GM19351 (cell line): ENCODE results near the gene GCAT.

Experiments
- ATAC-seq: cut with Tn5 transposase; IDR thresholded peaks from one replicate; pipeline ENCODE4 v1.9.1; 2021; ENCODE audit warnings: mild to moderate bottlenecking, moderate library complexity; ENCODE audit not compliant: unreplicated experiment

Gene GCAT

DNA sequence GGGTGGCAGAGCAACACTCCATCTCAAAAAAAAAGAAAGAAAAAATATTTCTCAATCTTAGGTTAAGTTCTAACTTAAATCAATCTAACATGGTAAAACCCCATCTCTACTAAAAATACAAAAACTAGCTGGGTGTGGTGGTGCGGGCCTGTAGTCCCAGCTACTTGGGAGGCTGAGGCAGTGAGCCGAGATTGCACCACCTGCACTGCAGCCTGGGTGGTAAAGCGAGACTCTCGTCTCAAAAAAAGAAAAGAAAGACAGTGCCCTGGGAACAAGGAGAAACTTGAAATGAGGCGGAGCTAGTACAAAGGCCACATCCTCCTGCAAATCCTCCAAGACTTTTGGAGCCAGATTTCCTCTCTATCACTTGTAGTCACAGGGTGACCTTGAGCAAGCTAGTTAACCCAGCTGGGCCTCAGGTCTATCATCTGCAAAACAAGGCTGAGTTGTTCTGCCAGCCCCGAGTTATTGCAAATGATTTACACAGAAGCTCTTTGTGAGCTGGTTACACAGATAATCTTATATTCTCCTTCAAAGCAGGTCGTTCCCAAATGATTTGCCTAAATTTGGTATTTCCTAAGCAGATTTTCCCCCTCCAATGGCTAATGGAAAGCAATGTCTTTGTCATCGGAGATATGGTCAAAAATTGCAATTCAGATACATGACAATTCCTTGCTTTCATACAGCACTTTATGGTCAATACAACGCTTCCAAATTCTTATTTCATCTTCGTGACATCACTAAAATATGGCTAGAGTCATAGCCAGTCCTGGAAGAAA lies 34.5 kb downstream of the GCAT start:
- ATAC-seq = no peak

DNA sequence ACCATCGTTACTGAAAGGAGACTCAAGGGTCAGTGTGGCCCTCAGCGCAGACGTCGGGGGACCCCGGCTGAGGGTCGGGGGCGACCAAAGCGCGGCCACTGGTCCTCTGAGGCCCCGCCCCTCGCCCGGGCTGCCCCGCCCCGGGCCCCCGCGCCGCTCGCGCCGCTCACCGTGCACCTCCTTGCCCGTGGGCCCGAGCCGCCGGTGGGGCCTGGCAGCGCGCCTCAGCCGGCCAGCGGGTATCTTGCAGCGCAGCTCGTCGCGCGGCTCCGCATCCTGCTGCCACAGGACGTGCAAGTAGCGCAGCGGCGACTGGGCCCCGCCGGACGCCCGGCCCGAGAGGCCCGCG lies 36.0 kb downstream of the GCAT start:
- peak; percentile 43 for ATAC-seq

DNA sequence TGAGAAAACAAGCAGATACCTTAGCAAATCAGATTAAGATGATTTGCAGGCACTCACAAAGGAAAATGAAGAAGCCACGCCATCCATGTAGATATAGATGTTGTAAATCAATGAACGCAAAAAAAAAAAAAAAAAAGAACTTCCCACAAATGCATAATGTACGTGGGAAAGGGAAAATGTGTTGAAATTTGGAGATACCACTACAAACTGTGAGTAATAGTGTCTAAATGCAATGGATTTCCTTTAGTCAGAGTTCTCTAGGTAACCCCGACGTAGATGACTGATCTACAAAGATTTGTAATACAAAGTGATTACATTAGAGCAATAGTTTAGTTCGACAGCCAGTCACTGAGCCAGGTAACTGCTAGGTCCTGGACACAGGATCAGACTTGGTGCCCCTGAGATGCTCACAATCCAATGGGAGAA lies 37.2 kb downstream of the GCAT start:
- no peak for ATAC-seq

DNA sequence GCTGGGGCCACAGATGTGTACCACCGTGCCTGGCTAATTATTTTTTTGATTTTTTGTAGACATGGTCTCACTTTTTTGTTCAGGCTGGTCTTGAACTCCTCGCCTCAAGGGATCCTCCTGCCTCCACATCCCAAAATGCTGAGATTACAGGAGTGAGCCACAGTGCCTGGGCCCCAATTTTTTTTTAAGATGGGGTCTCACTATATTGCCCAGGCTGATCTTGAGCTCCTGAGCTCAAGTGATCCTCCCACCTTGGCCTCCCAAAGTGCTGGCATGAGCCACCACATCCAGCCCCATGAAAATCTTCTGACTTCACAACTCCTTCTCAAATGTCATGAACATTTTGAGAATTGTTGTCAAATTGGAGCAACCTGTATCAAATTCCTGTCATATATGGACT lies 38.7 kb downstream of the GCAT start:
- ATAC-seq = no peak

DNA sequence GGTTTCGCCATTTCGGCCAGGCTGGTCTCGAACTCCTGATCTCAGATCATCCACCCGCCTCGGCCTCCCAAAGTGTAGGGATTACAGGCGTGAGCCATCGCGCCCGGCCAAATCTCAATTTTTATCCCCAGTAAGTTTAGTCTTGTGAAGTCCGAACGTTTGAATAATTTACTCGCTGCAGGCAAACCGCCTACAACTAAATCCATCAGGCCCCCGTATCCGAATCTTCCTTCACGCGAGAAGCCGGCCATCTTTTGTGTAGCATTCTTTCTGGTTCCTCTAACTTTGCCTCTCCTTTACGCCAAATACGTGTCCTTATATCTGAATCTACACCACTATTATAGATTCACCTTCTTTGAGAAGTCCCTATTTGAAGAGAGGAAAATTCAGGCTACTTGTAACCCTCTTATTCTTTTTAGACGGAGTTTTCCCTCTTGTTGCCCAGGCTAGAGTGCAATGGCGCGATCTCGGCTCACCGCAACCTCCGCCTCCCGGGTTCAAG lies 40.9 kb downstream of the GCAT start:
- ATAC-seq = no peak

DNA sequence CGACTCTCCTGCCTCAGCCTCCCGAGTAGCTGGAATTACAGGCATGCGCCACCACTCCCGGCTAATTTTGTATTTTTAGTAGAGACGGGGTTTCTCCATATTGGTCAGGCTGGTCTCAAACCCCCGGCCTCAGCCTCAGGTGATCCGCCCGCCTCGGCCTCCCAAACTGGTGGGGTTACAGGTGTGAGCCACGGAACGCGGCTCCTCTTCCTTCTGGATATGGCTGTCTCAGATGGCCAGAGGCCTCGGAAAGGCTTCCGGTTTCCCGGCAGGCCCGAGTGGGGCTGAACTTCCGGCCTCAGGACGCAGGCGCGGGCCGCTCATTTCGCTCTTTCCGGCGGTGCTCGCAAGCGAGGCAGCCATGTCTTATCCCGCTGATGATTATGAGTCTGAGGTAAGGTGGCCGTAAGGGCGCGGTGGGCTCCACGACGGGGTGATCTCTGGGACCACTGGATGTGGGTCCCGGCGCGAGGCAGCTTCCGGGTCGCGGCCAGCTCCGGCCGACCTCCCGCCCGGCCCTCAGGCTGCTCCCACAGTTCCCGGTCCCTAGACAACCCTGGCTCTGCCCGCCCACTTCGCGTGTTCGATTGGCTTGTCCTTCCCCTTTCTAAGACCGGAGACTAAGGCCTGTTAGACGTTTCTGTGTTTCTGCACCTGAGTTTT lies 41.5 kb downstream of the GCAT start, which contains the start of gene EIF3L:
TSS of gene EIF3L (plus strand) at position 331 of the 663 bp plus-strand sequence. CDS start at position 362, 31 bp downstream.
- peak; percentile 62 for ATAC-seq

DNA sequence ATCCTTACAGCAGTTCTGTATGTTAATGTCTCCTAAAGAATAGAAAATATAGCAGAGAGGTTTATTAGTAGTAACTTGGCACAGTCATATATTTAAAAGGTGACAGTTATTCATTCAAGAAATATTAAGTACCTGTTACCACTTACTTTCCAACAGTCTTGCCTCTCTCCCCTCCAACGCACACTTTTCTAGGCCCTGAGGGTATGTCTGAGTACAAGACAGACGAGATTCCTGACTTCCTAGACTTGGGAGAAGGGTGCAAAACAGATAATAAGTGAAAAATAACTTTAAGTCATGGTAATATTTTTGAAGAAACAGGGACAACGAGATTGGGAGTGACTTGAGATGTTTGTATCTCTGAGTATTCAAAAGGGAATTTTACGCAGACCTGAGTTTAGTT lies 43.1 kb downstream of the GCAT start:
- no peak for ATAC-seq

DNA sequence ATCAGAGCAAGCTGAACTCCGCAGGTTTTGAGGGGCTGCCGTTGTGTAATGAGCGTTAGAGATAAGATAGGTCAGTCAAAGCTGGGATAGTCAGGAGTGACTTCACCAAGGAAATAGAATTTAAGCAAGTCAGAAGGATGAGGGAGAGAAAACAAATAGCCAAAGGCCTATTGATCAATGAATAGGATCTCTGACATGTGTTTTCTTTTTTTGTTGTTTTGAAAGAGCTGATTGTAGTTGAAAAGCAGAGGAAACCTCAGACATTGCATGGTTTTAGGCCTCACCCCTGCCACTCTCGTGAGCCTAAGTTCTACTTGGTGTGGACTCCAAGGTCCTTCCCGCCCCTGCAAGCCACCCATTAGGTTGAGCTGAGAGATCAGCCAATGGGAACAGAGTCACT lies 44.7 kb downstream of the GCAT start:
- no peak for ATAC-seq

DNA sequence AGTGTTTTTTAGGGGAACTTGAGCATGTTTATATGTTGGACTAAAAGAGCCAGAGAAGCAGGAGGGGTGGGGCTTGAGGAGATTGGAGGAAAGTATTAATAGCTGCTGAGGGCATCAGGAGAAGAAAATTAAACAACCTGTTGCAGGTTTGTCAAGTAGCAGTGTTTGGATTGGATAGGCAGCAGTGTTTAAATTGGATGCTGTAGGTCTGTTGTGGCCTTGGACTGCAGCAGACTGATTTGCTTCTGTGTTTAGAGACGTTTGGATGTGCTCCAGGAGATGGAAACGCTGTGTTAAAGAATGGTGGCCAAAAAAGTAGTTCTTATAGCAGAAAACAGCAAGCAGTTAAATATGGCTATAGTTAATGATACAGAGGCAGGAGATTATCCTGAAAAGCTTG lies 47.2 kb downstream of the GCAT start:
- no peak for ATAC-seq

DNA sequence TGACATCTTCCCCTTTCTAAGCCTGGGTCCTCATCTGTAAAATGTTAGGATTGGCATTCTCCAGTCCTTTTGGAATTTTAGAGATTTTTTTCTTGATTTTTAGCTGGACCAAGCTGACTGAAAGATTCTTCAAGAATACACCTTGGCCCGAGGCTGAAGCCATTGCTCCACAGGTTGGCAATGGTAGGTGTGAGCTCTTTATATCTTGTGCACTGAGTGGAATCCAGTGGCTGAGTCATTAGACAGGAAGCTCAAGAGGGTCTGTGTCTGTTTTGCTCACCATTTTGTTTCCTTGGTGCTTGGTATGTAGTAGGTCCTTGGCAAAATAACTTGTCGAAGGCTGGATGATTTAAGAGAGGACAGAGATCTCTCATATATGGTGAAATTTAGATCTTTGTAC lies 47.7 kb downstream of the GCAT start:
- ATAC-seq = no peak

DNA sequence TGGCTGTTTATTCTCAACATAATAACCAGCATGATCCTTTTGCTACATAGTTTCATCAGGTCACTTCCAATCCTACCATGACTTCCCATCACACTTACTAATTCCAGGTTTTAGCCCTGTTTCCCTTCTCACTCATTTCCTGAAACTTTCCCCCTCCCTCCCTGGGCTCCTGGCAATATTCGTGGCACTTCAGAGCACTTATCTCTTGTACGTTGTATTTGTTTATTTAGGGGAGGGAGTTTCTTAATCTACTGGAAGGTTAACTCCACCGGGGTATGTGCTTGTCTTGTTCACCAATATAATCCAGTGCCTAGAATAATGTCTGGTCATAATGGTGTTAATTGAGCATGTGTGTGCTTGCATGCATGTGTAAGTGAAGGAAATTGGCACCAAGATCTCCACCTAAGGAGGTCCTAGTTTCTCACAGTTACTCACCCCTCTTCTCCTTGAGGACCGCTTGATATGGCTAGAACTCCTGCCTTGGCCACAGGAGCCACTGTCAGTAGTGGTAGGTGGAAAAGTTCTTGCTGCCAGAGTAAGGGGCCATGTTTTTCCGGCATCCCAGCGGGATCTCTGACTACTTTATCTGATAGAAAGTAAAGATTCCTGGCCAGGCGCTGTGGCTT lies 53.2 kb downstream of the GCAT start:
- ATAC-seq = no peak

DNA sequence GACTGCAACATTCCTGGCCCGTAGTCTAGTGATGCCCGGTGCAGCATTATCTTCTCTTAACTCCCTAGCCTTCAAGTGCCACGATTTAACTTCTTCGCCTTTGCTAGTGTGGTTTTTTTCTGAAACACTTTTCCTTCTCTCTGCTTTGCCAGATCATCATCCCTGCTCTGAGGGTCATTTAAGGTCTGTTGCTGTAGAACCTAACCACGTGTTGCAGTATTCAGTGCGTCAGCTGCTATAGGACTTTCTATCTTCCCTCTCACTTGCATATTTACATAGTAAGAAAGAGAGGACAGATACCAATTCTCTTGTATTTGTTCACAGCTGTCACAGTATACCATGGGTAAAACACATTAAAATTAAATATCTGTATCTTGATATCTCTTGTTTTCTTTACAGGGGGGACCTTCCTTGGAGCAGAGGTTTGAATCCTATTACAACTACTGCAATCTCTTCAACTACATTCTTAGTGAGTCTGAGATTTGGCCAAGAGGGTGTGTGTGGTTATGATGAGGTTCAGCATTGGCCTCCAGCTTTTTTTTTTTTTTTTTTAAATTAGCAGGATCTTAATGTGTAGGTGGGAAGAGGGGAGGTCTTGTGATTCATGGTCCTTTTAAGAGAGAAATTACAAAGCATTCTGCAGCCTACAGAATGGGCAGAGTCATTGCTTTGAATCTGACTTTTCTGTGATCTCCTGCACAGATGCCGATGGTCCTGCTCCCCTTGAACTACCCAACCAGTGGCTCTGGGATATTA lies 55.0 kb downstream of the GCAT start:
- no peak for ATAC-seq

DNA sequence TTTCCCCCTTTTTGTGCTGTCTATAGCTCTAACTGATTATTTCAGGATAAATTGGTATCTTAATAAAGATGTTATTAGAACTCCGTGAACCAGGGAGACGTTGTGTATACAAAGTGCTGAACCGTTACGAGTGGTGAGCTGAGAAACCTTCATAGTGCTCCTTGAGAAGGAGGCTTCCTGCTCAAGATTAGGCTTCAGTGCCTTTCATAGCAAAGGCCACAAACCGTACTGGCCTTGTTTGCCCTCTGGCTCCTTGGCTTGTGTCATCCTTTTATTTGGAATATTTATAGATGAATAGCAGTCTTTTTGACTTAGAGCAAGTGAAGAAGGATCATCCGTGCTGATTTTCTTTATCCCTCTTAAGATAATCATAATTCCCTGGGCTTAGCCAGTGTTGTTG lies 57.8 kb downstream of the GCAT start:
- ATAC-seq = no peak
